ENCODE data around the gene PLXNA4. TPM values are rescaled to one million over a fixed set of nuclear protein-coding genes. Genes with fewer than 3 reads are reported as not detected.

Gene PLXNA4
- total RNA-seq, 2 experiments from 2014 or later, result 0.75 to 0.85 TPM

DNA sequence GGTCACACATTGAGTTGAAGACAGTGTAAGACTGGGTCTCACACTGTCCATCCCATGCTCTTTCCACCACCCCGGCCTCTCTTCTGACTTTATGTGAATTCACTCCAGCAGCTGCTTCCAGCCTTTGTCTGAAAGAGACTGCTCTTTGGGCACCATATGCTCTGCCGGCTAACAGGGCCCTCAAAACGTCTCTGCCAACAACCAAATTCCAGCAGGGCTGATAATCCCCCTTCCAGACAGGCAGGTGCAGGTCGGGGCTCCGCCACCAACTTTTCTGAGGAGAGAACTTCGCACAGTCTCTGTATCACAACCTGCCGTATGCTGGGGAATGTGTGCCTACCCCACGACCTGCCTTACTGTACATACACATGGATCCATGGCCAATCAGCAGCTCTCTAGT lies 64.3 kb downstream of the PLXNA4 start:
- POLR2A ChIA-PET, result no interaction called here

DNA sequence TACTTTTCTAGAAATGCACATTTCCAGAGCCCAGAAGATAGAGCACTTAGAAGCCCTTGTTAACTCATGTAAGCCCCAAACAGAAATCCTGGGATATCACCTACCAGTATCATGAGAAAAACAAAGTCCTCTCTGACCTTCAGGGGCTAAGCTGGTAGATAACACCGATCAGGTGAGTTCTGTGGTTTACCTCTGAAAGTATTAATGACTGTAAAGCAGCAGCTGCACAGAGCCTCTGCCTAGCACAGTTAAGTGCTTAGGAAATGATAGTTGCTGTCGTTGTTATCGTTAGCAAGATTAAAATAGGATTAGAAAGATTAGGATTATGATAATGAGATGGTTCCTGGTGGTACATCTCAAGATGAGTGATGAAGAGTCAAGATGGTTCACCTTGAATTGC lies 64.9 kb downstream of the PLXNA4 start:
- POLR2A ChIA-PET, result no interaction called here
- H3K9me3 Mint-ChIP-seq, result no peaks in the 10 kb centered on the region
- no peak for ATAC-seq (ENCODE audit: poor library complexity)
- H3K36me3 Mint-ChIP-seq (ENCODE audit: low read depth), result no peaks in the 10 kb centered on the region
- no peak for DNase-seq
- Histone ChIP-seq H3K4me1 (ENCODE audit: insufficient read depth, low read length) (peaks cover 11% of the 10 kb centered on the region), H3K36me3 (ENCODE audit: insufficient read depth, low read length) (no peaks in the 10 kb centered on the region), H3K9me3 (ENCODE audit: control insufficient read depth in 1 of 2, insufficient read depth in 1 of 2, low read length in 2 of 2) (no peaks in the 10 kb centered on the region), H3K4me3 (ENCODE audit: low read length) (no peak overlapping the region), H3K27me3 (ENCODE audit: control insufficient read depth in 1 of 2, insufficient read depth in 2 of 2, low read length in 2 of 2) (no peaks in the 10 kb centered on the region), H3K27ac (ENCODE audit: low read depth in 1 of 2, low read length in 2 of 2) (no peak overlapping the region)
- H3K4me1 Mint-ChIP-seq (ENCODE audit: low read depth), result peaks cover 11% of the 10 kb centered on the region
- H3K27ac Mint-ChIP-seq, result no peak overlapping the region
- CTCF ChIA-PET, result no interaction called here
- no peak overlapping the region for H3K4me3 Mint-ChIP-seq
- intact Hi-C loops (cut with DNase I, micrococcal nuclease), result no loop called here
- H3K27me3 Mint-ChIP-seq, result no peaks in the 10 kb centered on the region
- TF ChIP-seq, protein P1, sequence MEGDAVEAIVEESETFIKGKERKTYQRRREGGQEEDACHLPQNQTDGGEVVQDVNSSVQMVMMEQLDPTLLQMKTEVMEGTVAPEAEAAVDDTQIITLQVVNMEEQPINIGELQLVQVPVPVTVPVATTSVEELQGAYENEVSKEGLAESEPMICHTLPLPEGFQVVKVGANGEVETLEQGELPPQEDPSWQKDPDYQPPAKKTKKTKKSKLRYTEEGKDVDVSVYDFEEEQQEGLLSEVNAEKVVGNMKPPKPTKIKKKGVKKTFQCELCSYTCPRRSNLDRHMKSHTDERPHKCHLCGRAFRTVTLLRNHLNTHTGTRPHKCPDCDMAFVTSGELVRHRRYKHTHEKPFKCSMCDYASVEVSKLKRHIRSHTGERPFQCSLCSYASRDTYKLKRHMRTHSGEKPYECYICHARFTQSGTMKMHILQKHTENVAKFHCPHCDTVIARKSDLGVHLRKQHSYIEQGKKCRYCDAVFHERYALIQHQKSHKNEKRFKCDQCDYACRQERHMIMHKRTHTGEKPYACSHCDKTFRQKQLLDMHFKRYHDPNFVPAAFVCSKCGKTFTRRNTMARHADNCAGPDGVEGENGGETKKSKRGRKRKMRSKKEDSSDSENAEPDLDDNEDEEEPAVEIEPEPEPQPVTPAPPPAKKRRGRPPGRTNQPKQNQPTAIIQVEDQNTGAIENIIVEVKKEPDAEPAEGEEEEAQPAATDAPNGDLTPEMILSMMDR (IDR thresholded peaks at IDR 0.05), result no peak

More for the DNA sequence above, 64.3 kb downstream of the PLXNA4 start:
- no peak for ATAC-seq (ENCODE audit: poor library complexity)
- Histone ChIP-seq H3K4me3 (ENCODE audit: low read length) (no peak overlapping the region), H3K36me3 (ENCODE audit: insufficient read depth, low read length) (no peaks in the 10 kb centered on the region), H3K27me3 (ENCODE audit: control insufficient read depth in 1 of 2, insufficient read depth in 2 of 2, low read length in 2 of 2) (no peaks in the 10 kb centered on the region), H3K27ac (ENCODE audit: low read depth in 1 of 2, low read length in 2 of 2) (no peak overlapping the region), H3K4me1 (ENCODE audit: insufficient read depth, low read length) (peaks cover 11% of the 10 kb centered on the region), H3K9me3 (ENCODE audit: control insufficient read depth in 1 of 2, insufficient read depth in 1 of 2, low read length in 2 of 2) (no peaks in the 10 kb centered on the region)
- Mint-ChIP-seq H3K36me3 (ENCODE audit: low read depth) (no peaks in the 10 kb centered on the region), H3K4me3 (no peak overlapping the region), H3K4me1 (ENCODE audit: low read depth) (peaks cover 11% of the 10 kb centered on the region), H3K9me3 (no peaks in the 10 kb centered on the region), H3K27me3 (no peaks in the 10 kb centered on the region), H3K27ac (no peak overlapping the region)
- no peak for DNase-seq
- CTCF ChIA-PET, result no interaction called here
- intact Hi-C loops (cut with DNase I, micrococcal nuclease), result no loop called here
- TF ChIP-seq, protein P1 (IDR thresholded peaks at IDR 0.05), result no peak

DNA sequence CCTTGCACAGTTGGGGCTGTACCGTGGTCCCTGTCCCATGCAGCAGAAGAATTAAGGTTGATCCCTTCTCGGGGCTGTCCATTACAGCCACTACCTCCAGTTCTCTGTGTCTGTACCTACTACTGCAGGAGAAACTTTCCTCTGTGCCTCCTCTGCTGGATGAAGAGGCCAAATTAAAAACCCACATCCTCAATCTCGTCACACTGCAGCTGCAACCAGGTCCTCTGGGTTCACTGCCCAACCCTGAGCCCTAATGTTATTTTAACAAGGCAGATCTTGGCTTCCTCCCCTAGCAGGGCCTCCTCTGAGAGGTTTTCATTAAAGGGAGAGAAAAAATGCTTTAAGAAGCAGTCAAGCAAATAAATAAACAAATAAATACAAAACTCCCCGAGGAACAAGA lies 66.6 kb downstream of the PLXNA4 start:
- Histone ChIP-seq H3K4me3 (ENCODE audit: low read length) (no peak overlapping the region), H3K27me3 (ENCODE audit: control insufficient read depth in 1 of 2, insufficient read depth in 2 of 2, low read length in 2 of 2) (no peaks in the 10 kb centered on the region), H3K4me1 (ENCODE audit: insufficient read depth, low read length) (peaks cover 11% of the 10 kb centered on the region), H3K36me3 (ENCODE audit: insufficient read depth, low read length) (no peaks in the 10 kb centered on the region), H3K27ac (ENCODE audit: low read depth in 1 of 2, low read length in 2 of 2) (no peak overlapping the region), H3K9me3 (ENCODE audit: control insufficient read depth in 1 of 2, insufficient read depth in 1 of 2, low read length in 2 of 2) (no peaks in the 10 kb centered on the region)
- Mint-ChIP-seq H3K27me3 (no peaks in the 10 kb centered on the region), H3K9me3 (no peaks in the 10 kb centered on the region), H3K27ac (peak overlapping the region; percentile 10), H3K4me3 (no peak overlapping the region), H3K4me1 (ENCODE audit: low read depth) (peaks cover 11% of the 10 kb centered on the region), H3K36me3 (ENCODE audit: low read depth) (no peaks in the 10 kb centered on the region)
- POLR2A ChIA-PET, result no interaction called here
- CTCF ChIA-PET, result no interaction called here
- ATAC-seq (ENCODE audit: poor library complexity) (no peak), DNase-seq (no peak)
- intact Hi-C loops (cut with DNase I, micrococcal nuclease), result no loop called here
- TF ChIP-seq, protein P1 (IDR thresholded peaks at IDR 0.05), result no peak

Data from CD4-positive, alpha-beta T cell (primary cell).